ENCODE results near the gene GALNT16. TPM values are rescaled to one million over a fixed set of nuclear protein-coding genes. Genes with fewer than 3 reads are reported as not detected.

GALNT16 gene
- polyA plus RNA-seq, 3 donors = 0.01 TPM; not detected in 2

- peak within 1 kb of the TSS; percentile 92 to 96 for H3K4me3 Mint-ChIP-seq
- peaks cover 97% of the 10 kb centered on the region for H3K79me2 ChIP-seq (ENCODE audit: insufficient read depth, low read length)
- peak within 1 kb of the TSS; percentile 66 to 99 (median 99) for H3K4me3 ChIP-seq (replicated peaks in 1 of 3; ENCODE audit: low read depth in 2 of 3, low read length in 3 of 3)
- no peaks in the 10 kb centered on the region for H3K9me3 ChIP-seq (replicated peaks in 1 of 2; ENCODE audit: control insufficient read depth in 1 of 2, insufficient read depth in 1 of 2, low read length in 2 of 2)
- no peaks in the 10 kb centered on the region for H3K27me3 ChIP-seq (ENCODE audit: control insufficient read depth in 2 of 2, insufficient read depth in 2 of 2, low read length in 2 of 2)
- H3K27me3 Mint-ChIP-seq (ENCODE audit: low read depth in 3 of 3) = no peaks in the 10 kb centered on the region
- H3K9ac ChIP-seq (ENCODE audit: insufficient read depth, low read length, poor library complexity, severe bottlenecking) = peak within 1 kb of the TSS; percentile 95
- peaks cover 30 to 39% of the 10 kb centered on the region in 2 donors for H3K36me3 Mint-ChIP-seq
- WGBS (ENCODE audit: insufficient coverage) = under 1% methylated on average over 41 of the region's 53 CpGs
- peaks cover 51% of the 10 kb centered on the region for H3K4me1 Mint-ChIP-seq
- peaks cover 0 to 5% (median 0%) of the 10 kb centered on the region in 7 donors for H3K9me3 Mint-ChIP-seq
- peaks cover 35 to 48% of the 10 kb centered on the region in 2 donors for H3K4me1 ChIP-seq (ENCODE audit: control insufficient read depth in 1 of 2, insufficient read depth in 2 of 2, low read length in 2 of 2)
- peak within 1 kb of the TSS; percentile 92 for H3K4me2 ChIP-seq (replicated peaks; ENCODE audit: extremely low read depth, low read length, poor library complexity, severe bottlenecking)
- peak; percentile 96 to 98 (median 97) for DNase-seq
- peak within 1 kb of the TSS; percentile 97 to 99 (median 99) for H3K27ac Mint-ChIP-seq
- intact Hi-C loops (cut with micrococcal nuclease) = loop anchor here in 1 of 2 donors (5.0 to 10.0 kb wide), 2 partner anchors 369 to 1207 kb away; partner anchors contain the start of genes MED6 and SRSF5
- no peak for TF ChIP-seq CTCF (IDR thresholded peaks at IDR 0.05)
- peak within 1 kb of the TSS; percentile 93 for H2AFZ ChIP-seq (ENCODE audit: insufficient read depth, low read depth, low read length, poor library complexity, severe bottlenecking)
- H4K20me1 ChIP-seq (ENCODE audit: insufficient read depth, low read length) = peaks cover 26% of the 10 kb centered on the region
- peaks cover 28 to 32% of the 10 kb centered on the region in 2 donors for H3K36me3 ChIP-seq (replicated peaks in 1 of 2; ENCODE audit: control insufficient read depth in 1 of 2, insufficient read depth in 2 of 2, low read length in 2 of 2)
- peak within 1 kb of the TSS; percentile 69 to 99 for H3K27ac ChIP-seq (ENCODE audit: low read depth in 1 of 2, low read length in 2 of 2)
Observed at GRCh38 chr14:69398053-69398817, 138.3 kb downstream of the GALNT16 start, which contains the start of the genes ERH and SLC39A9. Gene ERH (minus strand): TSS chr14:69398299. CDS start chr14:69398233, 66 bp downstream. Gene SLC39A9 (plus strand): TSS chr14:69398692. CDS start chr14:69399370, 678 bp downstream.

DNA sequence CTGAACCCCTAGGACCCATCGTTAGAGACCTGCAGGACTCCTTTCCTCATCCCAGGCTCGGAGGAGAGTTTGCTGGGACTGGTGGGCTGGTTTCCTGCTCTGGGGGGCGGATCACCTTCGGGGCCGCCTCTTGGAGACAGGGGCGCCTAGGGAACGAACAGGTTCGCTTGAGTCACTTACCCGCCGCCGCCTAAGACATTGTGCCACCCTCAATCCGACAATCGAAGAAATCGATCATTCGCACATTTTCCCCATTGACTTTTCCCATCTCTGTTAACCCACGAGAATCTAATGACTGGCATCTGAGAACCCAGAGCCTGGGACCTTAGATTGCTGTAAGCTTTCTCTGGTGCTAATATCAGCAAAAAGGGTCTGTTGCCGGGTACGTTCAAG lies 138.9 kb downstream of the GALNT16 start:
- Mint-ChIP-seq H3K27ac (peak overlapping the region; percentile 97 to 99 (median 99)), H3K36me3 (peaks cover 24 to 35% of the 10 kb centered on the region in 2 donors), H3K27me3 (ENCODE audit: low read depth in 3 of 3) (no peaks in the 10 kb centered on the region), H3K4me3 (peak overlapping the region; percentile 92 to 96), H3K9me3 (peaks cover 0 to 5% (median 0%) of the 10 kb centered on the region in 7 donors), H3K4me1 (peaks cover 48% of the 10 kb centered on the region)
- intact Hi-C loops (cut with micrococcal nuclease) = loop anchor here in 1 of 2 donors (5.0 to 10.0 kb wide), 2 partner anchors 368 to 1206 kb away; partner anchors contain the start of genes MED6 and SRSF5
- Histone ChIP-seq H3K4me1 (ENCODE audit: control insufficient read depth in 1 of 2, insufficient read depth in 2 of 2, low read length in 2 of 2) (peaks cover 35 to 48% of the 10 kb centered on the region in 2 donors), H3K27ac (ENCODE audit: low read depth in 1 of 2, low read length in 2 of 2) (peak overlapping the region; percentile 69 to 99), H3K27me3 (ENCODE audit: control insufficient read depth in 2 of 2, insufficient read depth in 2 of 2, low read length in 2 of 2) (no peaks in the 10 kb centered on the region), H4K20me1 (ENCODE audit: insufficient read depth, low read length) (peaks cover 26% of the 10 kb centered on the region), H3K4me2 (replicated peaks; ENCODE audit: extremely low read depth, low read length, poor library complexity, severe bottlenecking) (peak overlapping the region; percentile 92), H3K36me3 (replicated peaks in 1 of 2; ENCODE audit: control insufficient read depth in 1 of 2, insufficient read depth in 2 of 2, low read length in 2 of 2) (peaks cover 22 to 26% of the 10 kb centered on the region in 2 donors), H3K79me2 (ENCODE audit: insufficient read depth, low read length) (peaks cover 97% of the 10 kb centered on the region), H3K4me3 (replicated peaks in 1 of 3; ENCODE audit: low read depth in 2 of 3, low read length in 3 of 3) (peak overlapping the region; percentile 66 to 99 (median 99)), H2AFZ (ENCODE audit: insufficient read depth, low read depth, low read length, poor library complexity, severe bottlenecking) (peak overlapping the region; percentile 93), H3K9ac (ENCODE audit: insufficient read depth, low read length, poor library complexity, severe bottlenecking) (peak overlapping the region; percentile 95), H3K9me3 (replicated peaks in 1 of 2; ENCODE audit: control insufficient read depth in 1 of 2, insufficient read depth in 1 of 2, low read length in 2 of 2) (no peaks in the 10 kb centered on the region)
- TF ChIP-seq CTCF (IDR thresholded peaks at IDR 0.05) = no peak
- no peak for DNase-seq
- WGBS (ENCODE audit: insufficient coverage) = 0% methylated on average over 17 of the region's 18 CpGs
